Neuronal stem cell (in vitro differentiated cells): ENCODE results near the gene NCK1.

Experiments
- DNase-seq: peaks from one replicate; pipeline ENCODE4 v3.0.0-alpha.2; 2013; ENCODE audit warnings: low spot score
- H2AFZ ChIP-seq: one replicate; pipeline ENCODE4 v1.6.1; 2013; ENCODE audit warnings: mild to moderate bottlenecking, low read length, inconsistent platforms
- H2AK5ac ChIP-seq: 2 replicates; pipeline ENCODE4 v1.6.1; 2013; ENCODE audit warnings: low read depth, mild to moderate bottlenecking, inconsistent platforms, low read length, moderate library complexity, mixed read lengths
- H2BK120ac ChIP-seq: 2 replicates; pipeline ENCODE4 v1.6.1; 2013; ENCODE audit warnings: low read depth, mild to moderate bottlenecking, inconsistent platforms, low read length, moderate library complexity, mixed read lengths
- H2BK12ac ChIP-seq: one replicate; pipeline ENCODE4 v1.6.1; 2013; ENCODE audit warnings: low read length, inconsistent platforms
- H2BK15ac ChIP-seq: 2 replicates; pipeline ENCODE4 v1.6.1; 2013; ENCODE audit warnings: mild to moderate bottlenecking, low read length, inconsistent platforms, mixed read lengths
- H2BK5ac ChIP-seq: one replicate; pipeline ENCODE4 v1.6.1; 2013; ENCODE audit warnings: inconsistent platforms, mild to moderate bottlenecking, low read length, moderate library complexity
- H3K14ac ChIP-seq: one replicate; pipeline ENCODE4 v1.6.1; 2013; ENCODE audit warnings: low read length, inconsistent platforms
- H3K18ac ChIP-seq: 2 replicates; pipeline ENCODE4 v1.6.1; 2013; ENCODE audit warnings: low read length, inconsistent platforms
- H3K23ac ChIP-seq: 2 replicates; pipeline ENCODE4 v1.6.1; 2013; ENCODE audit warnings: low read depth, mild to moderate bottlenecking, mixed read lengths, low read length, inconsistent platforms; ENCODE audit not compliant: poor library complexity
- H3K27ac ChIP-seq: replicated peaks from 3 replicates; pipeline ENCODE4 v1.5.1; 2013; ENCODE audit warnings: low read length, inconsistent platforms
- H3K27me3 ChIP-seq, 3 experiments: 2 replicates each; pipeline ENCODE4 v1.6.1; 2013; ENCODE audit warnings: low read length in 3 of 3, mild to moderate bottlenecking in 2 of 3, inconsistent platforms in 1 of 3, low read depth in 1 of 3, mixed read lengths in 1 of 3, moderate library complexity in 1 of 3; ENCODE audit not compliant: control insufficient read depth in 3 of 3, insufficient read depth in 3 of 3
- H3K36me3 ChIP-seq, 2 donors: replicated peaks in 1 of 2; 2 replicates each; pipeline ENCODE4 v1.6.1; 2013; ENCODE audit warnings: low read length in 2 of 2; ENCODE audit not compliant: control insufficient read depth in 2 of 2, insufficient read depth in 2 of 2
- H3K4ac ChIP-seq: 2 replicates; pipeline ENCODE4 v1.6.1; 2013; ENCODE audit warnings: inconsistent platforms, mild to moderate bottlenecking, low read length, moderate library complexity
- H3K4me1 ChIP-seq, 2 donors: 1 replicate in 1 of 2; 2 replicates in 1 of 2; pipeline ENCODE4 v1.6.1; 2013; ENCODE audit warnings: low read length in 2 of 2, low read depth in 1 of 2; ENCODE audit not compliant: control insufficient read depth in 2 of 2, insufficient read depth in 1 of 2
- H3K4me2 ChIP-seq: one replicate; pipeline ENCODE4 v1.6.1; 2013; ENCODE audit warnings: mild to moderate bottlenecking, low read length, inconsistent platforms; ENCODE audit not compliant: insufficient read depth, poor library complexity, severe bottlenecking
- H3K4me3 ChIP-seq, 2 donors: 2 replicates each; pipeline ENCODE4 v1.5.1; 2013; ENCODE audit warnings: low read length in 2 of 2, mild to moderate bottlenecking in 2 of 2, inconsistent platforms in 1 of 2, moderate library complexity in 1 of 2
- H3K79me1 ChIP-seq: one replicate; pipeline ENCODE4 v1.6.1; 2013; ENCODE audit warnings: low read depth, mild to moderate bottlenecking, inconsistent platforms, low read length, moderate library complexity
- H3K9ac ChIP-seq: one replicate; pipeline ENCODE4 v1.6.1; 2013; ENCODE audit warnings: mild to moderate bottlenecking, low read depth, low read length, inconsistent platforms; ENCODE audit not compliant: poor library complexity
- H3K9me3 ChIP-seq, 2 donors: replicated peaks in 1 of 2; 2 replicates each; pipeline versions ENCODE3 to v1.6.1; 2013; ENCODE audit warnings: low read length in 2 of 2, mild to moderate bottlenecking in 2 of 2, inconsistent platforms in 1 of 2, low read depth in 1 of 2, mixed read lengths in 1 of 2, moderate library complexity in 1 of 2; ENCODE audit not compliant: control insufficient read depth in 2 of 2, insufficient read depth in 1 of 2
- H4K8ac ChIP-seq: one replicate; pipeline ENCODE4 v1.6.1; 2013; ENCODE audit warnings: low read depth, mild to moderate bottlenecking, inconsistent platforms, low read length, moderate library complexity
- H4K91ac ChIP-seq: one replicate; pipeline ENCODE4 v1.6.1; 2013; ENCODE audit warnings: low read length, low read depth, mild to moderate bottlenecking, inconsistent platforms; ENCODE audit not compliant: poor library complexity
- WGBS, 2 donors: extraction: QIAGEN DNeasy Blood & Tissue Kit; methylation state at CpG; one replicate each; pipeline ENCODE4 v1.1.7; 2013; ENCODE audit warnings: missing lambda C conversion rate in 2 of 2, mixed read lengths in 1 of 2; ENCODE audit not compliant: insufficient read length in 2 of 2, insufficient replicate concordance in 1 of 2; ENCODE audit errors: extremely low coverage in 2 of 2; 5-methylcytosine and 5-hydroxymethylcytosine counted together

The NCK1 gene

GRCh38 chr3:136931606-136932005 is 69.6 kb downstream of the NCK1 start:
- Histone ChIP-seq H2BK5ac (no peak overlapping the region), H3K4me2 (no peak overlapping the region), H2AFZ (no peak overlapping the region), H3K9me3 (peaks cover 0 to 11% of the 10 kb centered on the region in 2 donors), H2BK120ac (no peak overlapping the region), H3K23ac (no peak overlapping the region), H3K14ac (no peak overlapping the region), H2AK5ac (no peak overlapping the region), H3K36me3 (peaks cover 3 to 37% of the 10 kb centered on the region in 2 donors), H3K27ac (no peak overlapping the region), H3K18ac (no peak overlapping the region), H3K4me3 (no peak overlapping the region), H4K91ac (no peak overlapping the region), H3K4me1 (no peaks in the 10 kb centered on the region), H3K4ac (no peak overlapping the region), H3K27me3 (no peaks in the 10 kb centered on the region), H2BK12ac (no peak overlapping the region), H3K79me1 (no peaks in the 10 kb centered on the region), H3K9ac (no peak overlapping the region), H2BK15ac (no peak overlapping the region), H4K8ac (no peak overlapping the region)
- no peak for DNase-seq
- no CpG with 5 or more reads among the region's 4 CpGs for WGBS, 2 donors

- H2BK5ac ChIP-seq: no peak overlapping the region
- H3K79me1 ChIP-seq: no peaks in the 10 kb centered on the region
- no peak overlapping the region for H3K4ac ChIP-seq
- no peak overlapping the region for H3K9ac ChIP-seq
- no peak overlapping the region for H2BK120ac ChIP-seq
- no peak overlapping the region for H2AK5ac ChIP-seq
- no CpG with 5 or more reads among the region's 1 CpG for WGBS, 2 donors
- DNase-seq: no peak
- H4K91ac ChIP-seq: no peak overlapping the region
- H3K27ac ChIP-seq: no peak overlapping the region
- H3K4me3 ChIP-seq: no peak overlapping the region
- H3K14ac ChIP-seq: no peak overlapping the region
- no peak overlapping the region for H3K23ac ChIP-seq
- no peak overlapping the region for H2AFZ ChIP-seq
- H4K8ac ChIP-seq: no peak overlapping the region
- H3K4me1 ChIP-seq: no peaks in the 10 kb centered on the region
- H3K27me3 ChIP-seq: no peaks in the 10 kb centered on the region
- H2BK12ac ChIP-seq: no peak overlapping the region
- H3K4me2 ChIP-seq: no peak overlapping the region
- peaks cover 0 to 20% of the 10 kb centered on the region in 2 donors for H3K9me3 ChIP-seq
- H3K36me3 ChIP-seq: peaks cover 3 to 40% of the 10 kb centered on the region in 2 donors
- H2BK15ac ChIP-seq: no peak overlapping the region
- no peak overlapping the region for H3K18ac ChIP-seq
Observed at GRCh38 chr3:136932523-136932922, 70.5 kb downstream of the NCK1 start.

- DNase-seq: no peak
- Histone ChIP-seq H3K36me3 (peaks cover 2 to 36% of the 10 kb centered on the region in 2 donors), H2BK120ac (no peak overlapping the region), H2BK12ac (no peak overlapping the region), H4K8ac (no peak overlapping the region), H3K4me2 (no peak overlapping the region), H2BK5ac (no peak overlapping the region), H4K91ac (no peak overlapping the region), H3K4ac (no peak overlapping the region), H3K14ac (no peak overlapping the region), H3K9me3 (peaks cover 0 to 22% of the 10 kb centered on the region in 2 donors), H3K27me3 (no peaks in the 10 kb centered on the region), H2BK15ac (no peak overlapping the region), H3K4me3 (no peak overlapping the region), H3K9ac (no peak overlapping the region), H3K79me1 (no peaks in the 10 kb centered on the region), H3K27ac (no peak overlapping the region), H2AK5ac (no peak overlapping the region), H2AFZ (no peak overlapping the region), H3K4me1 (no peaks in the 10 kb centered on the region), H3K23ac (no peak overlapping the region), H3K18ac (no peak overlapping the region)
- no CpG with 5 or more reads among the region's 1 CpG for WGBS, 2 donors
Observed at GRCh38 chr3:136932978-136933772, 71.2 kb downstream of the NCK1 start.

- Histone ChIP-seq H2BK12ac (no peak overlapping the region), H2BK120ac (no peak overlapping the region), H4K91ac (no peak overlapping the region), H3K4me3 (no peak overlapping the region), H2BK15ac (no peak overlapping the region), H3K36me3 (peaks cover 0 to 15% of the 10 kb centered on the region in 2 donors), H3K18ac (no peak overlapping the region), H3K9me3 (peaks cover 0 to 37% of the 10 kb centered on the region in 2 donors), H3K4me2 (no peak overlapping the region), H4K8ac (no peak overlapping the region), H3K4ac (no peak overlapping the region), H3K27me3 (no peaks in the 10 kb centered on the region), H2AFZ (no peak overlapping the region), H2BK5ac (no peak overlapping the region), H3K79me1 (no peaks in the 10 kb centered on the region), H3K9ac (no peak overlapping the region), H2AK5ac (no peak overlapping the region), H3K4me1 (no peaks in the 10 kb centered on the region), H3K14ac (no peak overlapping the region), H3K27ac (no peak overlapping the region), H3K23ac (no peak overlapping the region)
- no peak for DNase-seq
- no CpG with 5 or more reads among the region's 1 CpG for WGBS, 2 donors
Observed at GRCh38 chr3:136937175-136937574, 75.2 kb downstream of the NCK1 start.
